PFSK-1 (cell line): ENCODE data around the gene ROBO2.

ENCODE experiments used
- POLR2AphosphoS5 ChIP-seq: IDR thresholded peaks from 2 replicates; pipeline ENCODE4 v1.6.1; 2012; ENCODE audit warnings: low read depth, mild to moderate bottlenecking, control low read depth, low read length, moderate library complexity
- SIN3A ChIP-seq: IDR thresholded peaks from 2 replicates; pipeline ENCODE4 v1.6.1; 2012; ENCODE audit warnings: mild to moderate bottlenecking, low read length, moderate library complexity, borderline replicate concordance; ENCODE audit not compliant: insufficient read depth
- TAF1 ChIP-seq: IDR thresholded peaks from 2 replicates; pipeline ENCODE4 v1.6.1; 2012; ENCODE audit warnings: low read length, control low read depth, borderline replicate concordance; ENCODE audit not compliant: insufficient read depth
- TF ChIP-seq, protein P1 (sequence below), 2 experiments: IDR thresholded peaks; 2 replicates each; pipeline versions ENCODE4 v1.6.1 to v1.8.0; 2011 to 2012; ENCODE audit warnings: low read depth in 2 of 2, low read length in 2 of 2, control low read depth in 1 of 2, inconsistent platforms in 1 of 2, mild to moderate bottlenecking in 1 of 2, moderate library complexity in 1 of 2; ENCODE audit not compliant: insufficient read depth in 1 of 2

- TF ChIP-seq, protein P1, sequence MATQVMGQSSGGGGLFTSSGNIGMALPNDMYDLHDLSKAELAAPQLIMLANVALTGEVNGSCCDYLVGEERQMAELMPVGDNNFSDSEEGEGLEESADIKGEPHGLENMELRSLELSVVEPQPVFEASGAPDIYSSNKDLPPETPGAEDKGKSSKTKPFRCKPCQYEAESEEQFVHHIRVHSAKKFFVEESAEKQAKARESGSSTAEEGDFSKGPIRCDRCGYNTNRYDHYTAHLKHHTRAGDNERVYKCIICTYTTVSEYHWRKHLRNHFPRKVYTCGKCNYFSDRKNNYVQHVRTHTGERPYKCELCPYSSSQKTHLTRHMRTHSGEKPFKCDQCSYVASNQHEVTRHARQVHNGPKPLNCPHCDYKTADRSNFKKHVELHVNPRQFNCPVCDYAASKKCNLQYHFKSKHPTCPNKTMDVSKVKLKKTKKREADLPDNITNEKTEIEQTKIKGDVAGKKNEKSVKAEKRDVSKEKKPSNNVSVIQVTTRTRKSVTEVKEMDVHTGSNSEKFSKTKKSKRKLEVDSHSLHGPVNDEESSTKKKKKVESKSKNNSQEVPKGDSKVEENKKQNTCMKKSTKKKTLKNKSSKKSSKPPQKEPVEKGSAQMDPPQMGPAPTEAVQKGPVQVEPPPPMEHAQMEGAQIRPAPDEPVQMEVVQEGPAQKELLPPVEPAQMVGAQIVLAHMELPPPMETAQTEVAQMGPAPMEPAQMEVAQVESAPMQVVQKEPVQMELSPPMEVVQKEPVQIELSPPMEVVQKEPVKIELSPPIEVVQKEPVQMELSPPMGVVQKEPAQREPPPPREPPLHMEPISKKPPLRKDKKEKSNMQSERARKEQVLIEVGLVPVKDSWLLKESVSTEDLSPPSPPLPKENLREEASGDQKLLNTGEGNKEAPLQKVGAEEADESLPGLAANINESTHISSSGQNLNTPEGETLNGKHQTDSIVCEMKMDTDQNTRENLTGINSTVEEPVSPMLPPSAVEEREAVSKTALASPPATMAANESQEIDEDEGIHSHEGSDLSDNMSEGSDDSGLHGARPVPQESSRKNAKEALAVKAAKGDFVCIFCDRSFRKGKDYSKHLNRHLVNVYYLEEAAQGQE (IDR thresholded peaks at IDR 0.05; ENCODE audit: insufficient read depth in 1 of 2, low read depth in 2 of 2, low read length in 2 of 2): no peak
- TF ChIP-seq TAF1: no peak
- no peak for TF ChIP-seq POLR2AphosphoS5
- no peak for TF ChIP-seq SIN3A
Measured at GRCh38 chr3:77381431-77381830, 341.5 kb downstream of the ROBO2 start.
